GM12878 (cell line): ENCODE results near the gene MCM5. TPM values are rescaled to one million over a fixed set of nuclear protein-coding genes. Genes with fewer than 3 reads are reported as not detected.

Experiments used
- ATAC-seq: fragments of 200-7000 bp; cut with Tn5 transposase; 3 replicates; pipeline ENCODE4 v1.9.1; 2020; ENCODE audit warnings: mild to moderate bottlenecking, moderate library complexity
- BruUV-seq: library from RNA; stranded (reverse); fragments of 400-500 nt; replicated peaks from 2 replicates; lab custom pipeline; 2021; lab: Mats Ljungman, UMichigan
- CTCF ChIA-PET: fragments of 300-600 bp; sonication (Branson Sonifier 250); formaldehyde crosslinking; extraction: SDS; loops from one replicate; lab custom pipeline; 2021; ENCODE audit warnings: inconsistent platforms; lab: Yijun Ruan, JAX
- POLR2A ChIA-PET: fragments of 350-600 bp; formaldehyde crosslinking; extraction: SDS; loops from one replicate; lab custom pipeline; 2021; ENCODE audit warnings: inconsistent platforms; lab: Charles Lee
- RAD21 ChIA-PET: fragments of 300-600 bp; sonication (Branson Sonifier 250); formaldehyde crosslinking; loops from one replicate; lab custom pipeline; 2023; ENCODE audit warnings: antibody characterized with exemption; ENCODE audit not compliant: unreplicated experiment; lab: Charles Lee
- SMC1A ChIA-PET: fragments of 300-600 bp; sonication (Branson Sonifier 250); formaldehyde crosslinking; loops from one replicate; lab custom pipeline; 2023; ENCODE audit not compliant: unreplicated experiment, uncharacterized antibody; lab: Charles Lee
- DNase-seq: peaks from one replicate; pipeline ENCODE4 v3.0.0-alpha.2; 2011; ENCODE audit warnings: low read depth, low spot score
- FAIRE-seq: peaks from 3 replicates; lab custom pipeline; 2011; peaks lifted over from hg19 to GRCh38; lab: Jason Lieb, UNC
- H2AFZ ChIP-seq: 2 replicates; pipeline ENCODE4 v1.6.0; 2011; ENCODE audit warnings: low read depth, low read length, control low read depth; ENCODE audit not compliant: control insufficient read depth
- H3K27ac ChIP-seq: 2 replicates; pipeline ENCODE4 v1.5.1; 2011; ENCODE audit warnings: control low read depth; ENCODE audit not compliant: control insufficient read depth, insufficient read depth
- H3K27me3 ChIP-seq, 2 experiments: replicated peaks in 1 of 2; 2 replicates each; pipeline versions ENCODE4 v1.6.0 to v1.6.1; 2011; ENCODE audit warnings: low read length in 1 of 2; ENCODE audit not compliant: control insufficient read depth in 2 of 2, insufficient read depth in 2 of 2
- H3K36me3 ChIP-seq, 2 experiments: 2 replicates each; pipeline ENCODE4 v1.5.1; 2011; ENCODE audit warnings: low read length in 1 of 2; ENCODE audit not compliant: control insufficient read depth in 2 of 2, insufficient read depth in 2 of 2
- H3K4me1 ChIP-seq: 2 replicates; pipeline ENCODE4 v1.6.1; 2011; ENCODE audit warnings: mild to moderate bottlenecking, low read length, moderate library complexity, mixed read lengths; ENCODE audit not compliant: control insufficient read depth, insufficient read depth
- H3K4me2 ChIP-seq: 2 replicates; pipeline ENCODE4 v1.6.0; 2011; ENCODE audit warnings: control low read depth; ENCODE audit not compliant: control insufficient read depth, insufficient read depth
- H3K4me3 ChIP-seq: fragments of 200-600 bp; sonication (generic); 2 replicates; pipeline ENCODE4 v1.5.1; 2016
- H3K79me2 ChIP-seq: 2 replicates; pipeline ENCODE4 v1.6.0; 2011; ENCODE audit warnings: low read length; ENCODE audit not compliant: control insufficient read depth, insufficient read depth
- H3K9ac ChIP-seq: 2 replicates; pipeline ENCODE4 v1.8.0; 2011; ENCODE audit warnings: low read length, control low read depth, mixed read lengths; ENCODE audit not compliant: control insufficient read depth, insufficient read depth
- H3K9me3 ChIP-seq: replicated peaks from 3 replicates; pipeline ENCODE4 v1.5.1; 2011; ENCODE audit warnings: mild to moderate bottlenecking, low read length; ENCODE audit not compliant: control insufficient read depth, insufficient read depth
- H4K20me1 ChIP-seq: 2 replicates; pipeline ENCODE4 v1.6.0; 2011; ENCODE audit not compliant: control insufficient read depth, insufficient read depth
- ASH2L ChIP-seq: fragments of 300-600, 200-600 bp; sonication (generic); IDR thresholded peaks from 2 replicates; pipeline ENCODE4 v1.6.1; 2017; ENCODE audit warnings: low read depth, mild to moderate bottlenecking, borderline replicate concordance
- BACH1 ChIP-seq: fragments of 450-650 bp; IDR thresholded peaks from 2 replicates; pipeline ENCODE4 v1.6.1; 2017; ENCODE audit warnings: mild to moderate bottlenecking, borderline replicate concordance
- BMI1 ChIP-seq: fragments of 450-650 bp; IDR thresholded peaks from 2 replicates; pipeline ENCODE4 v1.6.1; 2016; ENCODE audit warnings: mild to moderate bottlenecking, moderate library complexity, borderline replicate concordance
- CREM ChIP-seq: IDR thresholded peaks from 2 replicates; pipeline ENCODE4 v1.6.1; 2014; ENCODE audit warnings: antibody characterized with exemption, low read depth
- FOXM1 ChIP-seq: IDR thresholded peaks from 2 replicates; pipeline ENCODE4 v1.6.1; 2012; ENCODE audit warnings: low read depth, mild to moderate bottlenecking, inconsistent platforms, low read length, moderate library complexity
- HDAC6 ChIP-seq: fragments of 200-600 bp; sonication (generic); IDR thresholded peaks from one replicate; pipeline ENCODE4 v1.8.0; 2017; ENCODE audit warnings: antibody characterized with exemption; ENCODE audit not compliant: unreplicated experiment
- IKZF1 ChIP-seq: fragments of 450-650 bp; conservative IDR thresholded peaks from 2 replicates; pipeline ENCODE4 v1.6.1; 2017; ENCODE audit warnings: antibody characterized with exemption, mild to moderate bottlenecking
- RAD51 ChIP-seq: fragments of 450-650 bp; IDR thresholded peaks from 2 replicates; pipeline ENCODE4 v1.6.1; 2016; ENCODE audit warnings: moderate library complexity, mild to moderate bottlenecking, inconsistent platforms
- RB1 ChIP-seq: fragments of 450-650 bp; formaldehyde crosslinking; IDR thresholded peaks from 2 replicates; pipeline ENCODE4 v1.6.1; 2017; ENCODE audit warnings: mild to moderate bottlenecking, borderline replicate concordance
- RELA ChIP-seq: fragments of 450-650 bp; IDR thresholded peaks from 2 replicates; pipeline ENCODE4 v1.8.0; 2014; ENCODE audit warnings: borderline replicate concordance; ENCODE audit not compliant: partially characterized antibody
- RUNX3 ChIP-seq: IDR thresholded peaks from 2 replicates; pipeline ENCODE4 v1.6.1; 2012; ENCODE audit warnings: low read length, inconsistent platforms
- STAT3 ChIP-seq: IDR thresholded peaks from 2 replicates; pipeline ENCODE4 v1.6.1; 2011; ENCODE audit warnings: low read depth, low read length, improper control_type of control experiment
- TCF12 ChIP-seq: IDR thresholded peaks from 2 replicates; pipeline ENCODE4 v1.6.1; 2011; ENCODE audit warnings: low read depth, mild to moderate bottlenecking, low read length
- WRNIP1 ChIP-seq: IDR thresholded peaks from 2 replicates; pipeline ENCODE4 v1.6.1; 2011; ENCODE audit warnings: low read depth, low read length, improper control_type of control experiment, borderline replicate concordance
- ZBTB4 ChIP-seq: fragments of 450-650 bp; formaldehyde crosslinking; IDR thresholded peaks from 2 replicates; pipeline ENCODE4 v1.4.0; 2022; ENCODE audit warnings: mild to moderate bottlenecking, moderate library complexity
- ZNF207 ChIP-seq: fragments of 450-650 bp; IDR thresholded peaks from 2 replicates; pipeline ENCODE4 v1.6.1; 2014; ENCODE audit warnings: antibody characterized with exemption, mild to moderate bottlenecking, borderline replicate concordance
- WGBS: methylation state at CpG from one replicate; pipeline ENCODE4 v1.1.6; 2016; ENCODE audit warnings: low lambda C conversion rate; ENCODE audit not compliant: insufficient replicate concordance, insufficient coverage; ENCODE audit errors: missing lambda C conversion rate; 5-methylcytosine and 5-hydroxymethylcytosine counted together
- in situ Hi-C: fragments of 300-500 bp; cut with MboI; formaldehyde crosslinking; loops from 9 replicates; pipeline ENCODE4 v1.14.3; 2018; ENCODE audit warnings: mixed read lengths
- intact Hi-C: fragments of 100-400 bp; cut with micrococcal nuclease; formaldehyde crosslinking; loops from one replicate; pipeline ENCODE4 v1.14.2; 2022; ENCODE audit not compliant: unreplicated experiment
- polyA plus RNA-seq, 11 experiments: library from polyadenylated mRNA; depleted of rRNA in 4 of 11; unstranded in 6 of 11; stranded (reverse) in 5 of 11; fragments of >200 nt; fragmentation: Nextera tagmentation in 4 of 11; fragmentation: Illumina TruSeq in 1 of 11; extraction: Ambion mirVana in 4 of 11; extraction: Trizol in 1 of 11; gene quantifications; 1 replicate in 1 of 11; 2 replicates in 10 of 11; pipeline versions ENCODE4 v1.2.1 to v1.2.3, GENCODE V29; 2011 to 2016; ENCODE audit warnings: inconsistent platforms in 2 of 11, missing spikeins in 2 of 11, low read depth in 1 of 11
- total RNA-seq, 4 experiments: library from RNA; depleted of rRNA in 3 of 4; stranded (reverse); fragments of >200 nt in 3 of 4; fragmentation: Illumina TruSeq in 1 of 4; extraction: Trizol in 1 of 4; gene quantifications; 2 replicates each; pipeline versions ENCODE4 v1.2.1 to v1.2.3, GENCODE V29; 2013 to 2021

The MCM5 gene
- total and polyA plus RNA-seq, 10 of the 15 experiments (the other 5 are each of a cell fraction or from before 2014, with no cell fraction given) = 14.1 to 360 (median 164) TPM

GRCh38 chr22:35431483-35432227, 31.7 kb downstream of the MCM5 start:
- WGBS = 97% methylated on average over 12 of the region's 12 CpGs
- H2AFZ ChIP-seq = no peak overlapping the region
- DNase-seq = no peak
- FAIRE-seq = no peak
- no peaks in the 10 kb centered on the region; the same call in 2 of the 3 replicates for H3K9me3 ChIP-seq
- H3K27me3 ChIP-seq = no peaks in the 10 kb centered on the region
- no peak overlapping the region for H3K27ac ChIP-seq
- TF ChIP-seq TCF12 = no peak
- TF ChIP-seq BMI1 = no peak
- no peak for TF ChIP-seq RAD51
- TF ChIP-seq RUNX3 = no peak
- TF ChIP-seq CREM = no peak
- no peak for TF ChIP-seq HDAC6
- no peak for TF ChIP-seq RB1
- no peak for TF ChIP-seq WRNIP1
- no peak for TF ChIP-seq FOXM1
- TF ChIP-seq ZNF207 = no peak
- TF ChIP-seq IKZF1 = no peak
- no peak for TF ChIP-seq STAT3
- TF ChIP-seq ZBTB4 (CRISPR knock-in tag) = no peak
- no peak for TF ChIP-seq ASH2L
- no peak for TF ChIP-seq BACH1
- TF ChIP-seq RELA = no peak
- CTCF ChIA-PET = interaction anchor here (2.2 to 3.0 kb wide), 3 partner anchors 20 to 151 kb away, joined by 9 to 16 read pairs (median 12); no protein-coding TSS in a partner anchor
- no peaks in the 10 kb centered on the region for H4K20me1 ChIP-seq
- ATAC-seq = no peak
- no TSS peak for BruUV-seq
- no peaks in the 10 kb centered on the region for H3K79me2 ChIP-seq
- POLR2A ChIA-PET = no interaction called here
- RAD21 ChIA-PET = no interaction called here
- SMC1A ChIA-PET = no interaction called here
- intact Hi-C loops = loop anchor here (5.0 kb wide), 1 partner anchor 151 kb away; no protein-coding TSS in a partner anchor
- no peak overlapping the region for H3K4me2 ChIP-seq
- H3K4me1 ChIP-seq = no peaks in the 10 kb centered on the region
- no peak overlapping the region for H3K4me3 ChIP-seq
- H3K36me3 ChIP-seq = peaks cover 15 to 16% of the 10 kb centered on the region in 2 experiments
- H3K9ac ChIP-seq = no peak overlapping the region
- in situ Hi-C loops = no loop called here
